Anterior cingulate cortex (tissue), 58 donors: Measurements from ENCODE around the gene SLX4.
A peak's percentile ranks its signal among the peaks of the same experiment; 100 is the strongest.
"Not testable (repeated sequence)": the region's sequence is repeated elsewhere in the genome, so short reads cannot be mapped to it uniquely, and the experiment has no call there.

ENCODE experiments used
- DNase-seq, 58 donors: peaks; one replicate each; lab custom pipeline; 2025; lab: John Stamatoyannopoulos, UW

SLX4 gene

DNA sequence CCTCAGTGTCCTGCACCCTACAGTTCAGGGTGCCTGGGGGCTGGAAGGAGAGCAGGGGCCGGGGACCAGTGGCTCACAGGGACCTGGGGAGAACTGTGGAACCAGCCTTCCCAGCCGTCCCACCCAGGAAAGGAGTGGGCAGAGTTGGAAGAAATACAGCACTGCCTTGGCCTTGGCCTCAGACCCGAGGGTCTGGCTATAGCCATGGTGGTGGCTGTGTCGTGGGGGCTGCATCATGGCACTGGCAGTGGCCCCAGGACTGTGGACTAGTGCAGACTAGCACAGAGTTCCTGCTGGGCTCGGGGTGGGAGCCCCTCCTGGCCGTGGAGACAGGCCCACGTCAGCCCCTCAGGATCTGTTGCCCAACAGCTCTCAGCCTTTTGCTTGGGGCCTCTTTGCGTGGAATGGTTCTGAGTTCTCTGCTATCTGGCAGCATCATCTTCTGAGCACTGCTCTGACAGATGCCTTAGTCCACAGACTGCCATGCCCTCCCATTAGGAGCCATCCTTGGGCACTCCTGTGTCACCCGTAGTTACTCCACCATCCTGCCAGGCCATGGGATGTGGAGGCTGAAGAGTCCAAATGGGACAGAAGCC is 30.5 kb upstream of the SLX4 start:
- no peak for DNase-seq

DNA sequence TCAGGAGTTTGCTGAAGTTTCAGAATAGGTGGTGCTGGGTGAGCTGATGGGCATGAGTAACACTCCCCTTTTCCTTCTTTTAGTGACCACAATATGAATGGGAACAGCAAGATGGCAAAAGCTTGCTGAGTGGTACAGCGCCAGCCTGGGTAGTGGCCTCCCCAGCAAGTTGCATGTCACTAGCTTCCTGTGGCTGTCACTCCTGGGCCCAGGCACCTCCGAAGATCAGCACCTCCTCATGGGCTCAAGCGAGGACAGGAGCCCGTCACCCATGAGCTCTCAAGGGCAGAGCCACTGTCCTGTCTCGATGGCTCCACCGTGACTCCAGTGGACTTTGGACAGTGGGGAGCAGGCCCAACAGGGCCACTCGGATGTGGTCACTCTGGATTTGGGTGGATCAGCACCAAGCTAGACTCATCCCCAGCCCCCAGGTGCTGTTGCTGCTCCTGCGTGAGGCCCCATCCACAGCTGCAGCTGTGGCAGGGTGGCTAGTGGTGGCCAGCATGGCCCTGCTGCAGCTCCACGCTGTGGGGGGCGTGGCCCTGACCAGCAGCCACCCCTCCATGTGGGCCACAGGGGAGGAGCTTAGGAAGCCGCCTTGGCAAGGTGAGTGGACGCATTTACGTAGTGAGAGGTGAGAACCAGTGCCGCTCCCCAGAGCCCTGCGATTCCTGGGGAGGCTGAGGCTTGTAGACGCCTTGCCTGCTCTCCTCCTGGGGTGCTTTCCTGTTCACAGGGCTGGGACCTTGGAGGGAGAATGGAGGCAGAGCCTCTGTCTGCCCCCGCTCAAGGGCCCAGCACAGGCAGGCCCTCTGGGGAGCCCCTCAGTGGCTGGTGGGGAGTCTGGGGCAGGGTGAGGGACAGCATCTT is 29.5 kb upstream of the SLX4 start:
- no peak for DNase-seq

DNA sequence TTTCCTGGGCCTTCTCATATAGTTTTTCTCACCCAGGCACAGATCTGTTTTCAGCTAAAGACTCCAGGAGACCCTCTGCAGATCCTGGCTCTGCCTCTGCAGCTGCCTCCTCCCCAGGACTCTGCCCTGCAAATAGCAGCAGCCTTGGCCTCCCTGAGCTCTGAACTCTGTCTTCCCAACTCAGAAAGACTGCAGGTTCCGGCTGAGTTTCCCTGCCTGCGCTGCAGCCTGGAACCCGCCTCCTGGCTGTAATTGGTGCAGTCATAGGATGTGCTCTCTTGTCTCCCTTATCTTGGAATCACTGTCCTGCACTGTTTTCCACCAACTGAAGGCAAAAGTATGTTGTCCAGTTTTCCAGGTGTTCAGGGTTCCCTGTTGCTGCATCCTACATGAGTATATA is 28.8 kb upstream of the SLX4 start:
- no peak for DNase-seq

DNA sequence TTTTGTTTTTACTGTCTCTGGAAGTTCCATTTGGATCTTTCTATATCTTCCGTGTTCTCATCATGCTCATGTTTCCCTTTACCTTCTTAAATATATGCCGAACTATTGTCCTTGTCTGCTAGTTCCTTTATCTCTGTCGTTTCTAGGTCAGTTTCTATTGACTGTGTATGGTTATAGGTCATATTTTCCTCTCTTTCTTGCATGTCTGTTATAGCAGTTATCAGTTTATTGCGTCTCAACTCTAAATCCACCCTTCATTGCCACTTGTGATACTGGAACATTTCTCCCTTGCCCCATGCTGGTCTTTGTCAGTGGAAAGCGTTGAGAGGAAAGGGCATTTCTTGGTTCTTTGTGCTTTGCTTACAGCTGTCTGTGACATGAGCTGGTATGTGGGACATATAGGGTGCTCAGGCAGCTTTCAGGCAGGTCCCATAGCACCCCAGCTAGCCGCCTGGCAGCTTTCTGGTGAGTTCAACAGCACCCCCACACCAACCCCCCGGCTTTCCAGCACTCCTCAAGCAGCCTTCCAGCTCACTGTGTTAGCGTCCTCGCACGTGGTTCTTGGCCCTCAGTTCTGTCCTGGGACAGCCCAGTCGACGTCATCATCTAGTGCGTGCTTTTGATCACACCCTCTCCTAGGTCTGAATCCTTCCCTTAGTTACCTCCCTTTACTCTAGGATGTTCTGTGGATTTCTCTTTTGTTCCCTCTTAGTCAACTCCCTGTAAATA is 27.7 kb upstream of the SLX4 start:
- no peak for DNase-seq

DNA sequence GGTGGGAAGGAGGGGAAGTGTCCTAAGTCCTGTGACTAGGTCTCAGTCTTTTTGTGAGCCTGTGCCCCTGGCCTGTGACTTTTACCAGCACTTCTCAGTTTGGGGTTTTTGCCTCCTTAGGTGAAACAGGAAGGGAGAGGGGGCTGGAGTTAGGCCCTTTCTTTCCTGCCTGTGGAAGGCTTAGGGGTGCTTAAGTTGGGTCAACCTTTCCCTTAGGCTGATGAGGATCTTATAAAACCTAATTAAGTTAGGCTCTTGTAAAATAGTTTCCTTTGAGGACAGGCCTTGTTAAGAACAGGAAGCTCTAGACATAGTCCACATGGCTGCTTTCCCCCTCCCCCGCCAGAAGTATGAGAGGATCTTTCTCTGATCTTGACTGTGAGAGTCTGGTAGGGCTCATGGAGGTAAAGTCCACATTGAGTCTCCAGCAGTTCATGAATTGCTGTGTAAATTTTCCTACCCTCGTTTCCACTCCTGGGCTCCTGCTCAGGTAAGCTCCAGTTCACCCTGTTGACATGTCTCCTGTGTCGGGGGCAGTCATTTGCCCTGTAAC is 26.0 kb upstream of the SLX4 start:
- DNase-seq = no peak

DNA sequence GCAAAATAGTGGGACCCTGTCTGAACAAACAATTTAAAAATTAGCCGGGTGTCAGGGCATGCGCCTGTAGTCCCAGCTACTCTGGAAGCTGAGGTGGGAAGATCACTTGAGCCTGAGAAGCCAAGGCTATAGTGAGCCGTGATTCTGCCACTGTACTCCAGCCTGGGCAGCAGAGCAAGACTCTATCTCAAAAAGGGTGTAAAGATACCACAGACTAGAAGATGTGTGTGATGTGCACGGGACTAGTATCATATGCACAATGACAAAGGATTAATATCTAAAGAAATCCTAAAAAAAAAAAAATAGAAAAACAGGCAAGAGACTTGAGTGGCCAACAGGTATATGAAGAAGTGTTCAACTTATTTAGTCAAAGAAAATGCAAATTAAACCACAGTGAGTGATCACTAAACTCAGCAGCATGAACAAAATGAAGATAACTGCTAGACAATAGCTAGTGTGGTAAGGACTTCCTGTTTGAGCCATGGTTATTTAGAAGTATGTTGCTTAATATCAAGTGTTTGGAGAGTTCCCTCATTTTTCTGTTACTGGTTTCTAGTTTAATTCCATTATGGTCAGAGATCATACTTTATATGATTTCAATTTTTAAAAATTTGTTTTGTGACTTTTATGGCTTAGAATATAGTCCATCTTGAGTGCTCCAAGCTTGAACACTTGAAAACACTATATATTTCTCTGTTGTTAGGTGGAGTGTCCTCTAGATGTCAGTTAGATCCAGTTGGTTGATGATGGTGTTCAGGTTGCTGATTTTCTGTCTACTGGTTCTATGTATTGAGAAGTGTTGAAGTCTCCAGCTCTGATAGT is 14.7 kb upstream of the SLX4 start:
- DNase-seq = no peak

DNA sequence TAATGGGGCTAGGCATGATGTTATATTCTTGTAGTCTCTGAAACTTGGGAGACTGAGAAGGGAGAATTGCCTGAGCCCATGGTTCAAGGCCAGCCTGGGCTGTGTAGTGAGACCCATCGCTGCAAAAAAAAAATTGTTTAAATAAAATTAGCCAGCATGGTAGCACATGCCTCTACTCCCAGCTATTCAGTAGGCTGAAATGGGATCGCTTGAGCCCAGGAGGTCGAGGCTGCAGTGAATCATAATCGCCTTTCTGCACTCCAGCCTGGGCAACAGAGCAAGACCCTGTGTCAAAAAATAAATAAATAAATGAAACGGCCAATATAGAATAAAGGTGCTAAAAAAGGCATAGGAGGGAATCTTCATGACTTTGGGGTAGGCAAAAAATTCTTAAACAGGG is 13.9 kb upstream of the SLX4 start:
- DNase-seq = no peak

DNA sequence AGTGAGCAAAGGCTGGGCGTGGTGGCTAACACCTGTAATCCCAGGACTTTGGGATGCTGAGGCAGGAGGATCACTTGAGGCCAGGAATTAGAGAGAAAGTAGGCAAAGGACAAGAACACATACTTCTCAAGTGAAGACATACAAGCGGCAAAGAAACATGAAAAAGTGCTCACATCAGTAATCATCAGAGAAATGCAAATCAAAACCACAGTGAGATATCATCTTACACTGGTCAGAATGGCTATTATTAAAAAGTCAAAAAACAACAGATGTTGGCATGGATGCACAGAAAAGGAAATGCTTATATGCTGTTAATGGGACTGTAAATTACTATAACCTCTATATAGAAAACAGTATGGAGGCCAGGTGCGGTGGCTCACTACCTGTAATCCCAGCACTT is 12.2 kb upstream of the SLX4 start:
- no peak for DNase-seq

DNA sequence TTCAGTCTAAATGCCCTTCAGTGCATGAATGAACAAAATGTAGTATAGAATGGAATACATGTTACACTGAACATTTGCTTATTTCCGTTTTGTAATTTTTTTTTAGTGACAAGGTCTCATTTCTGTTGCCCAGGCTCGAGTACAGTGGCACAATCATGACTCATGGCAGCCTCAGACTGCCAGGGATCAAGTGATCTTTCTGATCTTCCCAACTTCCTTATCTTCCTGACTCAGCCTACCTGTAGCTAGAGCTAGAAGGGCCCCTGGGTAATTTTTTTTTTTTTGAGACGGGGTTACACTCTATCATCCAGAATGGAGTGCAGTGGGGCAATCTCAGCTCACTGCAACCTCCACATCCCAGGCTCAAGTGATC is 7.3 kb upstream of the SLX4 start:
- no peak for DNase-seq

DNA sequence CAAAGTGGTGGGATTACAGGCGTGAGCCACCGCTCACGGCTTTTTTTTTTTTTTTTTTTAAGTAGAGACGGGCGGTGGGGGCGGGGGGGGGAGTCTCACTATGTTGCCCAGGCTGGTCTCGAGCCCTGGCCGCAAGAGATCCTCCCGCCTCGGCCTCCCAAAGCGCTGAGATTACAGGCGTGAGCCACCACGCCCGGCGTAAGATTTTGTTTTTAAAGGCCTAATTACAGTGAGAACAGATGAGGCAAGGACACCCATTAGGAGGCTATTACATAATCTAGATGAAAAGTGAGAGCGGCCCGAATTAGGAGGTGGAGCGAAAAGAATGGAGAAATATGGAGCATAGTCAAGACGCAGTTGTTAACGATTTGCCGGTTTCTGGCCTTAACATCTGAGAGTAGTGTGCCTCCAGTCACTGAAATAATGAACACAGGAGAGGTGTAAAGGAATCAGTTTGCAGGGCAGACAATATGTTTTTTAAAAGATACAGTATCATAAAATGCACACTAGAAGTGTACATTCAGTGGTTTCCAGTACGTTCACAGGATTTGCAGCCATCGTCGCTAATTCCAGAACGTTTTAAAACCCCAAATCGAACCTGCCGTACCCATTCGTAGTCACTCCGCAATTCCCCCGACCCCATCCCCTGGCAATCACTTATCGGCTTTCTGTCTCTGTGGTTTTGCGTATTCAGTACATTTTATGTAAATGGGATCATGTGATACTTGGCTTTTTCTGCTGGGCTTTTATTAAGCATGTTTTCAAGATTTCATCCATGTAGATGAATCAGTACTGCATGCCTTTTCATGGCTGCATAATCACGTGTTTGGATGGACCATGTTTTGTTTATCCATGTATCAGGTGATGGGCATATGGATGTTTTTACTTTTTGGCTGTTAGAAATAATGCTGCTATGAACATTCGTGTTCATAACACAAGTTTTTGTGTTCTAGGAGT is 1.4 kb upstream of the SLX4 start:
- no peak for DNase-seq

DNA sequence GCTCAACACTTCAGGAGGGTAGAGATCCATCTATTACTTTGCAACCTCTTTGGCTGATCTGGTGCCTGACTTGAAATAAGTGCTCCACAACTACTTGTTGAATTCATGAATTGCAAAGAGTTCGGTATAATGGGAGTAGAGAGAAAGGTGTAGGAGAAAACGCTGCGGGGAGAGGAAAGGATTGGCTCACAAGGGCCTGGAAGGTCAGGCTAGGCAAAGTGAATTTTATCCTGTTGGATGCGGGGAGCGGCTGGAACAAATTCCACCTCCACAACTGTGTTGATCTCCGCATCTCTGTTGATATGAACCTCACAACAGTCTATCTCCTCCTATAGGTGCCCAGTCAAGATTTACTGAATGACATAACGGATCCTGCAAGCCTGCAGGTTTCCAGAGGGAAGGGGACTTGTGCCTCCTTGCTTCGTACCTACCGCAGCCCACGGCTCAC is 684 bp downstream of the SLX4 start:
- DNase-seq = peak in 1 of 58 donors; percentile 27

DNA sequence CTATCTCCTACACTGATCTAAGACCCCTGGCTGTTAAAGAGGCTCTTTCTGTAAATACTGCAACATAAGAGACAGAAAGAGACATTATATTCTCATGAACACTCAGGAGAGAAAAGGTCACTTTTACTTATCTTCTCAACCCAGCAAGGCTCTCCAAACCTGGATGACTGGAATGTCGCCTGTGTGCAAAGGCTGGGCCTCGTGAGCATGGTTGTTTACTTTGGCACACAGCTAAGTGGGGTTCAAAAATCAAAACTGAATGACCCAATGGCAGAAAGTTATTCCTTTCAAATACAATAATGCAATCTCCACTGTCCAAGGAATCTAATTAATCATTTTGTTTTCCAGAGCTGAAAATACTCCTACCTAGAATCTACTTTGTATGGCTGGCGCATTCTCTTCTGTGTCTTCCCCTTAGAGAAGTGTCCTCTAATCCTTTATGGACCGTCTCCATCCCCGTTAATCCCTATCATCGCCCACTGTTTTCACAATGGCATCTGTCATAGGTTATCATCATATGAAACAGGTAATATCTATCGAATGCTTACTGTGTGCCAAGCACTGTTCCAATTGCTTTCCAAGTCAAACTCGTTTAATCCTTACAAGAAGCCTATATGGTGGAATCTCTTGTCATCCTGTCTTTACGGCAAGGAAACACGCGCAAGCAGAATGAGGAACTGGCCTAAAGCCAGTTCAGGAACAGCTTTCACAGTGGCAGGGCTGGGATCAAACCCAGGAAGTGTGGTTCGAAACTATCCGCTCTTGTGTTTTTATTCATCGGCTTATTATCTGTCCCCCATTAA is 1.3 kb downstream of the SLX4 start:
- no peak for DNase-seq

DNA sequence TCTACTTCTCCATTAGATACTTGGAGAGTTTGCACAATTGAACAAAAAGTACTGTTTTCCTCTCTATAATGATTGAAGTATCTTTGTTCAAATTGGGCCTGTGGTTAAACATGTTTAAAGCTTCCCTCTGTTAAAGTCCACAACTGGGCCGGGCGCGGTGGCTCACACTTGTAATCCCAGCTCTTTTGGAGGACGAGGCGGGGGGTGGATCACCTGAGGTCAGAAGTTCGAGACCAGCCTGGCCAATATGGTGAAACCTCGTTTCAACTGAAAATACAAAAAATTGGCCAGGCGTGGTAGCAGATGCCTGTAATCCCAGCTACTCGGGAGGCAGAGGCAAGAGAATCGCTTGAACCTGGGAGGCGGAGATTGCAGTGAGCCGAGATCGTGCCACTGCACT is 2.4 kb downstream of the SLX4 start:
- not testable (repeated sequence) for DNase-seq

DNA sequence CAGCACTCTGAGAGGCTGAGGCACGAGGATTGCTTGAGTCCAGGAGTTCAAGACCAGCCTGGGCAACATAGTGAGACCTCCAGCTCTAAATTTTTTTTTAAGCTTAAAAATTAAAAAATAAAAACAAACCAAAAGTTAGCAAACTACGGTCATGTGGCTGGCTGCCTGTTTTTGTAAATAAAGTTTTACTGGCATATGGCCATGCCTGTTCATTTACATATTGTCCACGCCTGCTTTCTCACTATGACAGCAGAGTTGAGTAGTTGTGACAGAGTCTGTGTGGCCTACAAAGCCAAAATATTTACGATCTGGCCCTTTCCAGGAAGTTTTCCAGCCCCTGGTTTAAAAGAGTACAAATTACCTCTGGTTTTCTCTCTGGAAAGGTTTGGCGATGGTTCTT is 3.3 kb downstream of the SLX4 start:
- DNase-seq = no peak

DNA sequence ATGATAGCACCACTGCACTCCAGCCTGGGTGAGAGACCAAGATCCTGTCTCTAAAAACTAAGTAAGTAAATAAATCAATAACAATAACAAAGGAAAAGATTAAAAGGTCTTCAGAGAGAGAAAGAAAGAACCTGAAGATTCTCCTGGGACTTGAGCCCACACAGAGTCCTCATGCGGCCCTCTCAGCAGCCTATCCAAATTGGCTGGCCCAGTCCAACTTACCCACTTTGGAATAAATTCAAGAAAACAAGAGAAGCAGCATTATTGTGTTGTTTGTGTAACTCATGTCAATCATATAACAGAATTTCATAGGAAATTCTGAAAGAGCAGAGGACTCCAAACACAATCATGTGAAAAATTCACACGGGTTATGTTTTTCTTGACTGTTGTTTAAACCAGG is 3.8 kb downstream of the SLX4 start:
- no peak for DNase-seq

DNA sequence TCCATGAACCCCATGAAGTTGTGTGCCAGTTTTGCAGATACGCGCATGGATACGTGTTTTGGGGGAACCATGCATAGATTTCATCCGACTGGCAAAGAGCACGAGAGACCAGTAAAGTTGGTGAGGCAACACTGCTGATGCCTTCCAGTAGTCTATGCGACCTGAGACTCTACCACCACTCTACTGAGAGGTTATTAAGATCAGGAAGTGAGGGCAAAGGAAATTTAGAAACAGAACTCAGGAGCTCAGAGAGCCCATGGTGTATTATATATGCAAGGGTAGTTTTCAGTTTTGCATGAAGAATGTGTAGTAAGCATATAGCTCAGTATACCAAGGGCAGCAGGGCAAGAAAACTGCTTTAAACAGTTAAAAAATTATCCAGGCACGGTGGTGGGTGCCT is 4.2 kb downstream of the SLX4 start:
- DNase-seq = no peak

DNA sequence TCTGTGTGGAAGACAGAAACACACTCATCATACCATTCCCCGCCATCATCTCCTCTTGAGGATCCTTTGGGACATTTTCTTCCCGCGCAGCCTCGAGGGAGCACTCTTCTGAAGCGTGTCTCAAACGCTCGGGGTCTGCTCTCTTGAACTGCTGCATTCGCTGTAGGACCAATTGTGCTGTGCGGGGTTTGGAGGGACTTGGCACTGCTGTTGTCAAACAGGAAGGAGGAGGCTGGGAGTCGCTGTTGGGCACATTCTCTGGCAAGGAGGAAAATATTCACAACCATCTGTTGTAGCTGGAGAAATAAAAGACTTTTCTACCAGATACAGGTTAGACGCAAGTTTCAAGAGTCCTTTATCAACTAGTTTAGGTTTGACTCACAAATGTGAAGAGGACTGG is 5.0 kb downstream of the SLX4 start:
- DNase-seq = peak in 4 of 58 donors; percentile 4 to 44 (median 14)

DNA sequence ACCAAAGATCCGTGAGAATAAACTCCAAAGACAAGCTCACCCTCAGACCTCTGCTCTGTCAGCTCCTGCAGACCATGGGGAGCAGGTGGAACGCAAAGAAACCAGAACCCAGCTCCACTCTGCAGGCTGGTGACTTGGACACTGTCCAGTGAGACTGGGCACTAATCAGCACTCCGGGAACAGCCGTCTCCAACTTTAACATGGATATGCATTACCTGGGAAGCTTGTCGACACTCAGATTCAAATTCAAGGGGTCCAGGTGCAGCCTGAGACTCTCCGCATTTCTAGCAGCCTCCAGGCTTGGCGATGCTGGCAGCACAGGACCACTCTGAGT is 9.1 kb downstream of the SLX4 start:
- DNase-seq = no peak
